Activated gamma-delta T cell treated with anti-CD3 and anti-CD28 coated beads, Interleukin-2, amount 50 U/mL, for 16 hours (primary cell): ENCODE data around the gene ZNF582.
"Not testable (repeated sequence)": the region's sequence is repeated elsewhere in the genome, so short reads cannot be mapped to it uniquely, and the experiment has no call there.

Experiments used
- DNase-seq: peaks from one replicate; pipeline ENCODE4 v3.0.0-alpha.2; 2020; ENCODE audit warnings: low read depth

Gene ZNF582

GRCh38 chr19:56351208-56351607, 42.1 kb downstream of the ZNF582 start:
- no peak for DNase-seq

GRCh38 chr19:56350416-56351045, 42.8 kb downstream of the ZNF582 start:
- peak; percentile 17 for DNase-seq

- no peak for DNase-seq
These were observed 45.0 kb downstream of the ZNF582 start for GRCh38 chr19:56348289-56348877.

- no peak for DNase-seq
These were observed 46.1 kb downstream of the ZNF582 start for GRCh38 chr19:56347163-56347778.

- DNase-seq: no peak
These were observed 51.4 kb downstream of the ZNF582 start for GRCh38 chr19:56341948-56342347.

GRCh38 chr19:56339031-56339430, 54.3 kb downstream of the ZNF582 start:
- DNase-seq: not testable (repeated sequence)

GRCh38 chr19:56337077-56337476, 56.3 kb downstream of the ZNF582 start:
- DNase-seq: not testable (repeated sequence)

- not testable (repeated sequence) for DNase-seq
These were observed 58.0 kb downstream of the ZNF582 start for GRCh38 chr19:56335371-56335770.

- DNase-seq: peak; percentile 12
These were observed 59.8 kb downstream of the ZNF582 start for GRCh38 chr19:56333506-56333905.
